ENCODE results near the gene GOLPH3L. TPM values are rescaled to one million over a fixed set of nuclear protein-coding genes. Genes with fewer than 3 reads are reported as not detected.

The GOLPH3L gene
- total and polyA plus RNA-seq, 10 donors: 9.0 to 31.0 (median 23.8) TPM

DNA sequence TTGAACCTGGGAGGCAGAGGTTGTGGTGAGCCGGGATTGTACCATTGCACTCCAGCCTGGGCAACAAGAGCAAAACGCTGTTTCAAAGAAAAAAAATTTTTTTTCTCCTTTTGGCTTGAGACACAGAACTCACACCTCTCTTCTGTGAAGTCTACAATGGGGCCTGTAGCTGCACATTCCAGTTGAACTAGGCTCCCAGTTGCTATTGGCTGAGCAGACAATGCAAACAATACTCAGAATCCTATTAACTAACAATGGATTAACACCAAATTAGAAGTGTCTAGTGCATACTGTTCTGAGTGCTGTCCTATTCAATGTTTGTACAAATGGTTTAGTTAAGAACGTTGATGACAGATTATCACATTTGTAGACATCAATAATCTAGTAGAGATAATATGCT, 100.0 kb downstream of the GOLPH3L start:
- Histone ChIP-seq H3K36me3 (peaks cover 0 to 19% (median 6%) of the 10 kb centered on the region in 6 donors), H3K27ac (no peak overlapping the region), H3K4me1 (peaks cover 0 to 15% (median 0%) of the 10 kb centered on the region in 6 donors), H3K4me3 (no peak overlapping the region), H3K27me3 (replicated peaks in 1 of 7) (no peaks in the 10 kb centered on the region), H3K9me3 (no peaks in the 10 kb centered on the region)
- WGBS, 5 donors: 90 to 95% (median 92%) methylated on average over 3 of the region's 3 CpGs
- DNase-seq: no peak
- TF ChIP-seq CTCF (IDR thresholded peaks at IDR 0.05 in 8 of 11, conservative IDR thresholded peaks at IDR 0.05 in 3 of 11) (no peak), POLR2AphosphoS5 (IDR thresholded peaks at IDR 0.05) (no peak), POLR2A (IDR thresholded peaks at IDR 0.05) (no peak)
- intact Hi-C loops (cut with DNase I; ENCODE audit: low total_unique reads): no loop called here

Small RNAs within 50 kb of the gene (small RNA-seq; reads per million reads assigned to genes)
- gene RF00015 (0 reads per million in 4 donors), gene RF00561 (0 reads per million in 4 donors), gene RNU6-1042P (0 reads per million in 4 donors)

Other genes with a start within 250 kb of the GOLPH3L start
- gene TARS2, start 209.7 kb downstream of the GOLPH3L start, total RNA-seq: 10 to 100 TPM; 14.6 to 30.4 (median 23.5) TPM
- gene TARS2, start 209.7 kb downstream of the GOLPH3L start, polyA plus RNA-seq: 10 to 100 TPM; 18.7 to 19.4 (median 18.9) TPM
- gene ECM1, start 189.0 kb downstream of the GOLPH3L start, total RNA-seq: 10 to 100 TPM in 5 of 7 donors, 1 to 10 TPM in 2; 6.6 to 16.5 (median 13.6) TPM
- 1 to 10 TPM; 2.7 to 6.8 (median 6.4) TPM for gene ECM1, start 189.0 kb downstream of the GOLPH3L start, polyA plus RNA-seq
- gene FALEC, start 181.4 kb downstream of the GOLPH3L start, total RNA-seq: 1 to 10 TPM in 1 of 7 donors, under 1 TPM in 1, not detected in 5; 0.97 to 1.9 TPM
- gene FALEC, start 181.4 kb downstream of the GOLPH3L start, polyA plus RNA-seq: under 1 TPM in 2 of 3 donors, not detected in 1; 0.20 to 0.29 TPM
- gene ADAMTSL4, start 147.7 kb downstream of the GOLPH3L start, total RNA-seq: 10 to 100 TPM in 5 of 7 donors, 1 to 10 TPM in 2; 2.8 to 19.1 (median 12.4) TPM
- 10 to 100 TPM in 1 of 3 donors, 1 to 10 TPM in 2; 5.0 to 10.9 (median 9.4) TPM for gene ADAMTSL4, start 147.7 kb downstream of the GOLPH3L start, polyA plus RNA-seq
- gene MCL1, start 117.5 kb downstream of the GOLPH3L start, total RNA-seq: 100 to 1,000 TPM; 261 to 435 (median 336) TPM
- 100 to 1,000 TPM in 1 of 3 donors, 10 to 100 TPM in 2; 75.8 to 118 (median 85.9) TPM for gene MCL1, start 117.5 kb downstream of the GOLPH3L start, polyA plus RNA-seq
- gene ENSA, start 67.5 kb downstream of the GOLPH3L start, total RNA-seq: 100 to 1,000 TPM in 6 of 7 donors, 10 to 100 TPM in 1; 97.0 to 153 (median 135) TPM
- gene ENSA, start 67.5 kb downstream of the GOLPH3L start, polyA plus RNA-seq: 100 to 1,000 TPM in 2 of 3 donors, 10 to 100 TPM in 1; 96.3 to 127 (median 107) TPM
- 10 to 100 TPM in 1 of 7 donors, 1 to 10 TPM in 6; 3.0 to 14.1 (median 4.7) TPM for gene HORMAD1, start 23.7 kb upstream of the GOLPH3L start, total RNA-seq
- 1 to 10 TPM in 1 of 3 donors, under 1 TPM in 2; 0.41 to 1.8 (median 0.70) TPM for gene HORMAD1, start 23.7 kb upstream of the GOLPH3L start, polyA plus RNA-seq
- 100 to 1,000 TPM; 495 to 685 (median 618) TPM for gene CTSS, start 68.6 kb upstream of the GOLPH3L start, total RNA-seq
- gene CTSS, start 68.6 kb upstream of the GOLPH3L start, polyA plus RNA-seq: 100 to 1,000 TPM; 117 to 181 (median 137) TPM
- 10 to 100 TPM; 11.5 to 23.6 (median 20.6) TPM for gene CTSK, start 111.1 kb upstream of the GOLPH3L start, total RNA-seq
- gene CTSK, start 111.1 kb upstream of the GOLPH3L start, polyA plus RNA-seq: 10 to 100 TPM; 28.5 to 68.2 (median 49.2) TPM
- gene ARNT, start 179.4 kb upstream of the GOLPH3L start, total RNA-seq: 10 to 100 TPM; 43.6 to 72.8 (median 53.7) TPM
- gene ARNT, start 179.4 kb upstream of the GOLPH3L start, polyA plus RNA-seq: 10 to 100 TPM in 2 of 3 donors, 1 to 10 TPM in 1; 8.3 to 13.7 (median 10.5) TPM
- gene CTXND2, start 190.0 kb upstream of the GOLPH3L start, total RNA-seq: not detected
- gene CTXND2, start 190.0 kb upstream of the GOLPH3L start, polyA plus RNA-seq: not detected
- 10 to 100 TPM; 50.0 to 82.4 (median 62.7) TPM for gene SETDB1, start 229.2 kb upstream of the GOLPH3L start, total RNA-seq
- gene SETDB1, start 229.2 kb upstream of the GOLPH3L start, polyA plus RNA-seq: 10 to 100 TPM; 16.9 to 28.0 (median 27.7) TPM

Data from spleen (tissue), 11 donors.